GM21528 (cell line): ENCODE data around the gene MED27.

Experiments used
- ATAC-seq: cut with Tn5 transposase; IDR thresholded peaks from one replicate; pipeline ENCODE4 v1.9.1; 2021; ENCODE audit warnings: mild to moderate bottlenecking, moderate library complexity; ENCODE audit not compliant: unreplicated experiment, low FRiP score

MED27 gene

GRCh38 chr9:132079391-132080091, at the start of gene MED27:
MED27 (minus strand) TSS chr9:132079867; CDS start chr9:132079844, 23 bp downstream.
- ATAC-seq = peak; percentile 91

DNA sequence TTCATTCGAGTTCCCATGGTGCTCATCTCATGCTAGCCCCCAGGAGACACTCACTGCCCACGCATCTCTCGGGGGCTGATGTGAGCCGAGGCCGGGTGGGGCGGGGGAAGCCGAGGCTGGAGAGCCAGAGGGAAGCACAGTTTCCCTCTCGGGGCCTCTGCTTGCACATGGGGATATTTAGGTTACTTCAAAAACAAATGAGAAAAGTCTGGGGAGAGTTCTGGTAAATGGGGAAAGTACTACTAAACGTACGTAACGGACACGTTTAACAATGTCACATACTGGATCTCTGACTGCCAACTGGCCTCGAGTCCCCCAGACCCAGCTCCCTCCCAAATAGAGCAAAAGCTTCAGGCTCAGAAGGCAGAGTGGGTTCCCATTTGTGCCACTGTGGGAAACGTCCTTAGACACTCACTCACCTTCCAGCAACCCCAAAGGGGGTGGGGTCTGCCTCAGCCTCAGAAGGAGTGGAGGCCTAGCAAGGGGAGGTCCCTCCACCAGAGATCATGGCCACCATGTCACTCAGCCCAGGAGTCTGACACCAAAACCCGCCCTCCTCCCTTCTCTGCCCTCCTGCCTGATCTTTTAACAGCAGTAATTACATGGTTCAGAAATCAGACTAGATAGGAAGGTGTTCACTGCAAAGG, 48.3 kb upstream of the MED27 start:
- ATAC-seq = no peak

GRCh38 chr9:132126680-132127236, 47.1 kb upstream of the MED27 start:
- no peak for ATAC-seq

DNA sequence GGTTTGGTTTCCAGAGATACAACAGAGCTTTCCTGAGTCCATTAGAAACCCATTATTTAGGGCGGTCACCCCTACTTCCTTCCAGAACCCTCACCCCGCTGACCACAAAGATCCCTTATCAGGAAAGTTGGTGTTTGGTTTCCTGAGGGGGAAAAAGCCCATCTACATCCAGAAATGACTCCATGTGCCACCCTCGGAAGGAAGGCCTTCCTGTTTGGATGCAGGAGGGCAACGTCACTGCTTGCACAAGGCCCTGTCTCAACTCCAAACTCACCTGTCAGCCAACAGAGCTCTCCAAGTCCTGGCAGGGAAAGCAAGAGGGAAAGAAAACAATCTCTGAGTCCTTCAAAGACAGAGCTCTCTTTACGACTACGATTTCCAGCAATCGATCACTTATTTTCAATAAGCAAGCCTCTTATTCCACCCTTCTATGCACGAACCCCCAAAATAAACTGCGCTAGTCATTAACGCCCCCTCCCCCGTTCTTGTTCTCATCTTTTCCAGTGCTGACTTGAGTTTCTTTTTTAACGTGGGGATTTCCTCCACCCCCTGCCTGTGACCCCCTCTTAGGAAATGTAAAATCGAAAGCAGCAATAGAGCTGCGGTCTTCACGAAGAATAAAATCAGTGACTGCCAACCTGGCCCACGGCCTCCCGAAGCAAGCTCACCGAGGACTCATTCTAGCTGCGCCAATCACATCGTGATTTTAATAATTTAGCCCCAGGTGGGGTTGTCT, 46.4 kb upstream of the MED27 start:
- no peak for ATAC-seq

DNA sequence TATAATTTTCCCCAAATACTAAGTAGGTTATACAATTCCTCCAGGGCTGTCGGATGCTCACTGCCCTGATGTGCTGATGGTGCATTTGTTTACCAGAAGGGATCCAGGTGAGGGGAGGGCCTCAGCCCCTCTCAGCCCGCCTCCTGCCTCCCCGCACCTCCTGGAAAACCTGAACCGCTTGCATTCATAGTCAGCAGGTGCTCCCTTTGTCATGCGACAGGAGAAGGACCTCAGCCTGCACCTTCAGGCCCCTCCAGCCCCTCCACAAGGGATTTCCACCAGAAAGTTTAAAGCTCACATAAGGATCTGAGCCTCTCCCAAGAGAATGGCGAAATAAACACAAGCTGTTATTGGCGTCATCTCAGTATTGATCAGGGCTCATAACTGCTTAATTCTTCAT, 45.7 kb upstream of the MED27 start:
- no peak for ATAC-seq

DNA sequence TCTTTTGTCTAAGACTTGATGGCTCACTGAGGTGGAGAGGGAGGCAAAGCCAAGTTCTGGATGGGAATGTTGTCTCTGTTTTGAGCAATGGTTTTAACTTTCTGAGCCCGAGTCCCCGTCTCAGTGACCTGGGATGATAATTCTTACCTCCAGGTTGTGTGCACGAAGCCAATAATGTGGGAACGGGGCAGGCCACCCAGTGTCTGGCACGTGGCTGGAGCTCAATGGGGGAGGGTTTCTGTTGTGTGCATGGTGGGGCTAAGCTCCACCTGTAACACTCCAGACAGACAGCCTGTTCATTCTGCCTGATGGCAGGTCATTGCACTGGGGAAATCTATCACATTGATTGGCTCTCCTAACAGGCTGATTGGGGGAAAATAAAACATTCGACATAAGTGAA, 45.1 kb upstream of the MED27 start:
- ATAC-seq = no peak

DNA sequence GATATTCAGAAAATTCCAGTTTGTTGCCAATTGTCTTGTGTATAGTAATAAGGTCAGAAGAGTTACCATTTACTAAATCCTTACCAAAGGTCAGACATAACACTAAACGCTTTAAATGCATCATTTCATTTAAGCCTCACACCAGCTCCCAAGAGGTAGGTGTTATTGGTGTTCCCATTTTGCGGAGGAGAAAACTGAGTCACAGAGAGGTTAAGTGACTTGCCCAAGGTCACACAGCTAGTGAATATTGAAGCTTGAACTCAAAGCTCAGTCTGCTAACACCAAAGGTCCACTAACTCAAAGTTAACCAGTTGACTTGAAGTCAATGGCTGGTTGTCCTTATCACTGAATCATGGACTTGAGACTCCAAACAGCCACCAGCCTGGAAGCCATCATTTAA, 41.4 kb upstream of the MED27 start:
- no peak for ATAC-seq

- ATAC-seq = no peak
These were observed 38.0 kb upstream of the MED27 start for GRCh38 chr9:132117694-132118093.

DNA sequence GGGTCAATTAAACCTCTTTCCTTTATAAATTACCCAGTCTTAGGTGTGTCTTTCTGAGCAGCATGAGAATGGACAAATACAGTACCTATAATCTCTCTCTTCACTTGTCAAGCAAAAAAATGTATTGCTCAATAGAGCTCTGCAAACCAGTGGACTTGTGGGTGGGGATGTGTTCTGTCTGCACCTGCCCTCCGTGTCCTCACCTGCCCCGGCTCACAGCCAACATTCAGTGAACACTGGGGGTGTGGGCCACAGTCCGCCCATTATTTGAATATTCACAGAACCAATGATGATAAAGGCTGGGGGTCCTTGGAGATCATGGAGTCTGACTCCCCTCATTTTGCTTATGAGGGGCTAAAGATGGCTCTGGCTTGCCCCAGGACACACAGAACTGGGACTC, 36.9 kb upstream of the MED27 start:
- no peak for ATAC-seq

DNA sequence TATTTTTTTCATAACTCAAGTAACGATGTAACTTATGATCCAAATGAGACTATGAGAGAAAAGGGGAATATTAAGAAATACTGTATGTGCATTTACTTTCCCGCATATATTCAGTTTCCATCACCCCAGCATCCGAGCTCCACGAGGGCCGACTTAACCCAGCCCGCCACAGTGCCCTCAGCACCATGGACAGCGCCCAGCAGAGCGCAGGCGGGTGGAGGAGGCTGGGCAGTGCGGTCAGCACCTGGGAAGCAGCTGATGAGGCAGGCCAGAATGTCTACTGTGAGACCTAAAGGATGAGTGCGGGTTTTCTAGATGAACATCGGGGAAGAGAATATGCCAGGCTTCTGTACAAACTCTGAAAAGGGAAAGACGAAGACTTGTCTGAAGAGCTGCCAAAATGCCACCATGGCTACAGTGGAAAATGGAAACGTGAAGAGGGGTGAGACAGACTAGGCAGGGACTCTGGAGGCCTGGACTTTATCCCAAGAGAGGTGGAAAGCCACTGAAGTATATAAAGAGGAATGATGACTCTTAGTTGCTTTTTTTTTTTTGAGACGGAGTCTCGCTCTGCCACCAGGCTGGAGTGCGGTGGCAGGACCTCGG, 34.5 kb upstream of the MED27 start:
- no peak for ATAC-seq

DNA sequence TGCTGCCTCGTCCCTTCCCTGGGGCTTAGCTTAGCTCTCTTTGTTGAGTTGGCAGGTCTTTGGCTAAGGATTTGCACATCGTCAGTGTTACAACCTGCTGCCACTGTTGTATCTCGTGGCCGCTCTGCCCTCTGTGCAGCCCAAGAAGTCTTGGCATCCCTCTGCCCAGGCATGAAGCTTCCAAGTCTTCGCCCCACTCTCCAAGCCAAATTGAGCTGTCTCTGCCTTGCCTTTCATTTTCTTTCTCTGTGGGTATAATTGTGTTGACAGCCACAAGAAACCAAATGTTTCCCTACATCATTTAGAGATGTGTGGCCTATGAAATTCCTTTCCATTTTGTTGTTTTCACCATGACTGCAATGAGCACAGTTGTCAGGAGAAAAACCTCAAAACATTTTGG, 29.6 kb upstream of the MED27 start:
- ATAC-seq = no peak

- no peak for ATAC-seq
These were observed 29.1 kb upstream of the MED27 start for GRCh38 chr9:132108728-132109127.

DNA sequence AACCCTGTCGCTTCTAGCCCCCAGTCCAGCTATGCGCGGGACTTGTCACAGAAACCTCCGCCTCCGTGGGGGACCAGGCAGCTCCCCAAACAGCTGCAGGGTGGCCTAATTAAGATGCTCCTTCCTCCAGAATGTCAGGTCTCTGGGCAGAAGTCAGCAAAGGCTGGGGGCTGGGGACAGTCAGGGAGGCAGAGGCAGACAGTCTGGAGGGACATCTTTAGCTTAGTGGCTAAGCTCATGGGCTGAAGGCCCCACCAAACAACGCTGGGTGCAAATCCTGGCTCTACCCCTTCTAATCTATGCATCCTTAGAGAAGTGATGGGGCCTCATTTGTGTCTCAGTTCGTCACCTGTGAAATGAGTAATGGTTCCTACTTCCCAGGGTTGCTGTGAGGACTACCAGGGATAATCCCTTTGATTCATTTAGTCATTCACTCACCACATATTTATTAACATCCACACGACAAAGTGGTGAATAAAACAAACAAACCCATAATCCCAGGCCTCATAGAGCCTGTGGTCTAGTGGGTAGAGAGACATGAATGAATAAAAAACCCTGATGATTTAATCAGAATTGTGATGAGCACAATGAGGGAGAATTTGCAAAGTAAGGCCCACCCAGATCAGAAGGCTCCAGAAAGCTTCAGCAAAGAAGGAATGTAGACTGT, 20.2 kb upstream of the MED27 start:
- ATAC-seq = no peak

GRCh38 chr9:132099167-132099566, 19.5 kb upstream of the MED27 start:
- ATAC-seq = no peak

DNA sequence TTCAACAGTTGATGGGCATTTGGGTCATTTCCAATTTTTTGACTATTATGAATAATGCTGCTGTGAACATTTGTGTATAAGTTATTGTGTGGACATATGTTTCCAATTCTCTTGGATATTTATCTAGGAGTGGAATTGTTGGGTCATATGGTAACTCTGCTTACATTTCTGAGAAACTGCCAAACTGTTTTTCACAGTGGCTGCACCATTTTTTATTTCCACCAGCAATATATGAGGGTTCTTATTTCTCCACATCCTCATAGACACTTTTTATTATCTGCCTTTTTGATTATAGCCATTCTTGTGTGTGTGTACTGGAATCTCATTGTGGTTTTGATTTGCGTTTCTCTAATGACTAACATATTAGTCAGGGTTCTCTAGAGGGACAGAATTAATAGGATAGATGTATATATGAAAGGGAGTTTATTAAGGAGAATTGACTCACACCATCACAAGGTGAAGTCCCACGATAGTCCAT, 14.7 kb upstream of the MED27 start:
- ATAC-seq = no peak

DNA sequence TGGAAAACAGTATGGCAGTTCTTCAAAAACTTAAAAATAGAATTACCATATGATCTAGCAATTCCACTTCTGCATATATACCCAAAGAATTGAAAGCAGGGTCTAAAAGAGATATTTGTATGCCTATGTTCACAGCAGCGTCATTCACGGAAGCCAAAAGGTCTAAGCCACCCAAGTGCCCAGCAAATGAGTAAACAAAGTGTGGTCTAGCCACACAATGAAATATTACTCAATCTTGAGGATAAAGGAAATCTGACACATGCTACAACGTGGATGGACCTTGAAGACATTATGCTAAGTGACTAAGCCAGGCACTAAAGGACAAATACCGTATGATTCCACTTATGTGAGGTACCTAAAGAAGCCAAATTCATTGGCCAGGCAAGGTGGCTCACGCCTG, 11.1 kb upstream of the MED27 start:
- ATAC-seq = no peak

GRCh38 chr9:132087438-132088030, 7.9 kb upstream of the MED27 start:
- no peak for ATAC-seq

DNA sequence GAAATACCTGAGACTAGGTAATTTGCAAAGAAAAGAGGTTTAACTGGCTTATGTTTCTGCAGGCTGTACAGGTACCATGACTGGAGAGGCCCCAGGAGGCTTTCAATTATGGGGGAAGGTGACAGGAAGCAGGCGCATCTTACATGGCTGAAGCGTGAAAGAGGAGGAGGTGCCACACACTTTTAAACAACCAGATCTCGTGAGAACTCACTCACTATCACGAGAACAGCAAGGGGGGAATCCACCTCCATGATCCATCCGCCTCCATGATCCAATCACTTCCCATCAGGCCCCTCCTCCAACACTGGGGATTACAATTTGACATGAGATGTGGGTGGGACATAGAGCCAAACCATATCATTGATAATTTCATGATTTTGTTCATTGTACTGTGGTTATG, 2.5 kb upstream of the MED27 start:
- no peak for ATAC-seq

DNA sequence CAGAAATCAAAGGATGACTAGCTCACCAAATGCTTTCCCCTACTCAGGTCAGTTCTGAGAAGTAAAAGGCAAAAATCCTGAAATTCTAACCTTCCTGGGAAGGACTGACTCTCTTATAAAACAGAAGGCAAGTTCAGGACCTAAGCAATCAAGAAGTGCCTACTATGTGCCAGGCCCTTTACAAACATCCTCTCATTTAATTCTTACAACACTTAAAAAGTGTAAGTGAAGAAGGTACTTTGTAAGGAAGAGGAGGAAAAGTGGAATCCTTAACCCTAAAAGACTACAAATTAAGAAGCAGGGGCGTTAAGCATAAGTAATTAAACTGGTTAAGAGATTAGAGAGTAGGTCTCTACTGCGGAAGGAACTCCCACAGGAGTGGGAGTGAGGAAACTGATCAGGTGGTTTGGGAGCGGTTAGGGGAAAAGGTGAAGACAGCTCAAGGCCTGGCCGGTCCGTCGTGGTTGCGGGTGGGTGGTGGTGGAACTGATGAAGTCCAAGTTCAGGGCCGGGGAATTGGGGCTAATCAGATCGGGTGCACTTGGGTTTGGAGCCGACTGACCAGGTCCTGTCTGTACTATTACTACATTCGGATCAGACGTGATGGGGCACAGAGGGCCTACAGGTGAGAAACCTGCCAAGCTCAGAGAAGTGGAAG, 839 bp downstream of the MED27 start:
- no peak for ATAC-seq
